HL-60 (cell line): ENCODE measurements around the gene PTX4.

Experiments
- DNase-seq, 2 experiments: peaks; one replicate each; pipeline ENCODE4 v3.0.0-alpha.2; 2010 to 2020; ENCODE audit warnings: low read depth in 1 of 2, low spot score in 1 of 2
- H3K27ac ChIP-seq: fragments of 250-450 bp; sonication (Bioruptor Pico); replicated peaks from 2 replicates; pipeline ENCODE4 v1.5.1; 2020; ENCODE audit warnings: mild to moderate bottlenecking, moderate library complexity
- H3K27me3 ChIP-seq: fragments of 250-450 bp; sonication (Bioruptor Pico); 2 replicates; pipeline ENCODE4 v1.5.1; 2021; ENCODE audit warnings: mild to moderate bottlenecking, moderate library complexity; ENCODE audit not compliant: insufficient read depth, poor library complexity, severe bottlenecking
- H3K4me3 ChIP-seq: replicated peaks from 2 replicates; pipeline ENCODE4 v1.5.1; 2011; ENCODE audit warnings: mild to moderate bottlenecking, control low read depth, low read length; ENCODE audit not compliant: insufficient read depth
- GABPA ChIP-seq: IDR thresholded peaks from 2 replicates; pipeline ENCODE4 v1.6.1; 2012; ENCODE audit warnings: low read depth
- POLR2AphosphoS5 ChIP-seq: IDR thresholded peaks from 2 replicates; pipeline ENCODE4 v1.6.1; 2012; ENCODE audit warnings: low read depth
- SPI1 ChIP-seq: IDR thresholded peaks from 2 replicates; pipeline ENCODE4 v1.6.1; 2012; ENCODE audit warnings: low read depth, mild to moderate bottlenecking, borderline replicate concordance
- TF ChIP-seq, protein P1 (sequence below): IDR thresholded peaks from one replicate; pipeline ENCODE4 v1.5.1; 2011; ENCODE audit warnings: low read length, control low read depth, inconsistent platforms; ENCODE audit not compliant: insufficient read depth
- TF ChIP-seq, protein P2 (sequence below): IDR thresholded peaks from 2 replicates; pipeline ENCODE4 v1.6.1; 2012; ENCODE audit warnings: low read depth; ENCODE audit not compliant: insufficient replicate concordance

PTX4 gene

DNA sequence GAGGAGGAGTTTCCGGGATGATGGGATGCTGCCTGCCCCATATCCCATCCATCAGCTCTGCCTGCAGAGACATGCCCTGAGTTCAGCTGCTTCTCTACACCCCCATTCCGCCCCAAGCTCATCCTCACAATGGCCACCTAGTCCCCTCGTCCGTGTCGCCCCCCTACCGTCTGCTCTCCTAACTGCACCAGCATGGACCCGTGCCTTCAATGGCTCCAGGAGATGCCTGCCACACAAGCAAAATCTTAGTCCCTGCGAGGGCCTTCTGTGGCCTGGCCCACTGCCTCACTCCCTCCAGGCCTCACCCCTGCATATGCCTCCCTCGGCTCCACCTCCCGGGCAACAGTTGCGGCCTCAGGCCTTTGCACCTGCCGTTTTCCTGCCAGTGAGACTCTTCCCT is 2.6 kb upstream of the PTX4 start:
- peak overlapping the region; percentile 71 for H3K4me3 ChIP-seq
- peak; percentile 78 to 89 for DNase-seq
- no peaks in the 10 kb centered on the region for H3K27me3 ChIP-seq
- H3K27ac ChIP-seq = peak overlapping the region; percentile 99
- peak; percentile 76 for TF ChIP-seq POLR2AphosphoS5
- TF ChIP-seq, protein P1, sequence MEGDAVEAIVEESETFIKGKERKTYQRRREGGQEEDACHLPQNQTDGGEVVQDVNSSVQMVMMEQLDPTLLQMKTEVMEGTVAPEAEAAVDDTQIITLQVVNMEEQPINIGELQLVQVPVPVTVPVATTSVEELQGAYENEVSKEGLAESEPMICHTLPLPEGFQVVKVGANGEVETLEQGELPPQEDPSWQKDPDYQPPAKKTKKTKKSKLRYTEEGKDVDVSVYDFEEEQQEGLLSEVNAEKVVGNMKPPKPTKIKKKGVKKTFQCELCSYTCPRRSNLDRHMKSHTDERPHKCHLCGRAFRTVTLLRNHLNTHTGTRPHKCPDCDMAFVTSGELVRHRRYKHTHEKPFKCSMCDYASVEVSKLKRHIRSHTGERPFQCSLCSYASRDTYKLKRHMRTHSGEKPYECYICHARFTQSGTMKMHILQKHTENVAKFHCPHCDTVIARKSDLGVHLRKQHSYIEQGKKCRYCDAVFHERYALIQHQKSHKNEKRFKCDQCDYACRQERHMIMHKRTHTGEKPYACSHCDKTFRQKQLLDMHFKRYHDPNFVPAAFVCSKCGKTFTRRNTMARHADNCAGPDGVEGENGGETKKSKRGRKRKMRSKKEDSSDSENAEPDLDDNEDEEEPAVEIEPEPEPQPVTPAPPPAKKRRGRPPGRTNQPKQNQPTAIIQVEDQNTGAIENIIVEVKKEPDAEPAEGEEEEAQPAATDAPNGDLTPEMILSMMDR = peak; percentile 51
- TF ChIP-seq, protein P2, sequence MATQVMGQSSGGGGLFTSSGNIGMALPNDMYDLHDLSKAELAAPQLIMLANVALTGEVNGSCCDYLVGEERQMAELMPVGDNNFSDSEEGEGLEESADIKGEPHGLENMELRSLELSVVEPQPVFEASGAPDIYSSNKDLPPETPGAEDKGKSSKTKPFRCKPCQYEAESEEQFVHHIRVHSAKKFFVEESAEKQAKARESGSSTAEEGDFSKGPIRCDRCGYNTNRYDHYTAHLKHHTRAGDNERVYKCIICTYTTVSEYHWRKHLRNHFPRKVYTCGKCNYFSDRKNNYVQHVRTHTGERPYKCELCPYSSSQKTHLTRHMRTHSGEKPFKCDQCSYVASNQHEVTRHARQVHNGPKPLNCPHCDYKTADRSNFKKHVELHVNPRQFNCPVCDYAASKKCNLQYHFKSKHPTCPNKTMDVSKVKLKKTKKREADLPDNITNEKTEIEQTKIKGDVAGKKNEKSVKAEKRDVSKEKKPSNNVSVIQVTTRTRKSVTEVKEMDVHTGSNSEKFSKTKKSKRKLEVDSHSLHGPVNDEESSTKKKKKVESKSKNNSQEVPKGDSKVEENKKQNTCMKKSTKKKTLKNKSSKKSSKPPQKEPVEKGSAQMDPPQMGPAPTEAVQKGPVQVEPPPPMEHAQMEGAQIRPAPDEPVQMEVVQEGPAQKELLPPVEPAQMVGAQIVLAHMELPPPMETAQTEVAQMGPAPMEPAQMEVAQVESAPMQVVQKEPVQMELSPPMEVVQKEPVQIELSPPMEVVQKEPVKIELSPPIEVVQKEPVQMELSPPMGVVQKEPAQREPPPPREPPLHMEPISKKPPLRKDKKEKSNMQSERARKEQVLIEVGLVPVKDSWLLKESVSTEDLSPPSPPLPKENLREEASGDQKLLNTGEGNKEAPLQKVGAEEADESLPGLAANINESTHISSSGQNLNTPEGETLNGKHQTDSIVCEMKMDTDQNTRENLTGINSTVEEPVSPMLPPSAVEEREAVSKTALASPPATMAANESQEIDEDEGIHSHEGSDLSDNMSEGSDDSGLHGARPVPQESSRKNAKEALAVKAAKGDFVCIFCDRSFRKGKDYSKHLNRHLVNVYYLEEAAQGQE = no peak

DNA sequence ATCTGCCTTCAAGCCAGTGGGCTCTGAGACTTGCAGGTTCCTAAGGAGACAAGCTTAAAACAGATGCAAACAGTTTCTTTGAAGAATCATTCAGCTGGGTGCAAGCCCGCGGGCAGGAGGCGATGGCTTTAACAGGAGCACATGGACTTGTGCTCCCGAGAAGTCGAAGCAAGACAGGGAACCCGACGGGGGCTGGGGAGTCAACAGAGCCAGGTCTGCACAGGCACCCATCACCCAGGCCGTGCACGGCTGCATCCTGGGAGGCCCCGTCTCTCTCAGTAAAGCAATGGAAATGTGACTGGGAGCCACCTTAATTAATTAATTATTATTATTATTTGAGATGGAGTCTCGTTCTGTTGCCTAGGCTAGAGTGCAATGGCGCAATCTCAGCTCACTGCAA is 333 bp upstream of the PTX4 start:
- no peaks in the 10 kb centered on the region for H3K27me3 ChIP-seq
- no peak for TF ChIP-seq POLR2AphosphoS5
- TF ChIP-seq, protein P2 = no peak
- no peak for TF ChIP-seq SPI1
- no peak for DNase-seq
- H3K4me3 ChIP-seq = peak overlapping the region; percentile 71
- H3K27ac ChIP-seq = peak overlapping the region; percentile 99

DNA sequence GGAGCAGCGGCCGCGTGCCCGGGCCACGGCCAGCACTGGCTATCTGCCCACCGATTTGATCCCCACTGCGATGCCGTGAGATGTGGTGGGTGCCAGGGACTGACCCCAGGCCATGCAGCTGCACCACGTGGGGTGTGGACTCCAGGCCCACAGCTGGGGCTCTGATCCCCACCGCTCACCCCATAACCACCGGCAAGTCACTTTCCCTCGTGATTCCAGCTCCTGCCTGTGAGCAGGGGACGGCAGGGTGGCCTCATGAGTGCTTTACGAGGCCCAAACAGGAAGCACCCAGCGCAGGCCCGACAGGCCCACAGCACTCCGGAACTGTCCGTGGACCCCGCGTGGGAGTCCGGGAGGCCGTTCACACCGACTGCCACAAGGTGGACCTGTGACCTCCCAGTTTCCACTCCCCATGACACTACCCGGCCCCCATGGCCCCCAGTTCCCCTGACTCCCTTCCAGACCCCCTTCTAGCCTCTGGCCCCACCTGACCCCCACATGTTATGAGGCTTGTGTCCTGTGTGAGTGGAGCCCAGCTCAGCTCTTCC is 616 bp downstream of the PTX4 start:
- Histone ChIP-seq H3K4me3 (peak overlapping the region; percentile 71), H3K27me3 (no peaks in the 10 kb centered on the region)
- DNase-seq = peak; percentile 61 to 89

More for the DNA sequence above, 616 bp downstream of the PTX4 start:
- peak overlapping the region; percentile 99 for H3K27ac ChIP-seq
- TF ChIP-seq, protein P1 = no peak
- peak; percentile 17 for TF ChIP-seq POLR2AphosphoS5
- TF ChIP-seq SPI1 = no peak
- no peak for TF ChIP-seq GABPA
- TF ChIP-seq, protein P2 = peak; percentile 2
